ENCODE data around the gene PDZRN3.
A peak's percentile ranks its signal among the peaks of the same experiment; 100 is the strongest.

PDZRN3 gene

DNA sequence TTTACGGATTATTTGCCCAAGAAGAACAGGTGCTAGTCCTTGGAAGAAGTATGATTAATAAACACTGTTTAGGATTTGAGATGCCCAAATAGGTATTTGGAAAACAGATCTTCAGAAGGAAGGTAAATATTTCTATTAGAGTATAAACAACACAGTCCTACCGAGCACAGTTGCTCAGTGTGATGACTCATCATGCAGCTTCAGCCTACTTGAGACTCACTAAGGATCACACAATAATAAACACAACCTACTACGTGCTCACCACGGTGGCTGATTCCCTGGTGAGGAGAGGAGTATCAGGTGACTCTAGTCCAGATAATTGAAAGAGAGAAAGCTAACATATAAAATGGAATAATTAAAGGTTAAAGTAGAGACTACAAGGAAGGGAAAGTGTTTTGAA is 72.0 kb downstream of the PDZRN3 start:
- DNase-seq, result peak; percentile 12

DNA sequence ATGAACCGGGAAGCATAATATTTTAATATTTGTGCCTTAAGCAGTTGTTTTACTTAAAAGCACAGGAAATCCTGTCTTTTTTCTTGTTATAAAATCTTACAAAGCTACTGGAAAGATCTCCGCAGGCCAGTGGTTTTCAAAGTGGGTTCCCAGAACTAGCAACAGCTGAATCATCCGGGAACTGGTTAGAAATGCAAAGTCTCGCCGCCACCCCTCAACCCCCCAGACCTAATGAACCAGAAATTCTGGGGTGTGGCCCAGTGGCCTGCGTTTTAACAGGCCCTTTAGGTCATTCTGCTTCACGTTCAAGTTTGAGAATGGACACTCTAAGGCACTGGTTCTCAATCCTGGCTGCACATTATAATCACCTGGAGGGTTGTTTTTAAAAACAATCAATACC is 74.7 kb downstream of the PDZRN3 start:
- no peak for DNase-seq

DNA sequence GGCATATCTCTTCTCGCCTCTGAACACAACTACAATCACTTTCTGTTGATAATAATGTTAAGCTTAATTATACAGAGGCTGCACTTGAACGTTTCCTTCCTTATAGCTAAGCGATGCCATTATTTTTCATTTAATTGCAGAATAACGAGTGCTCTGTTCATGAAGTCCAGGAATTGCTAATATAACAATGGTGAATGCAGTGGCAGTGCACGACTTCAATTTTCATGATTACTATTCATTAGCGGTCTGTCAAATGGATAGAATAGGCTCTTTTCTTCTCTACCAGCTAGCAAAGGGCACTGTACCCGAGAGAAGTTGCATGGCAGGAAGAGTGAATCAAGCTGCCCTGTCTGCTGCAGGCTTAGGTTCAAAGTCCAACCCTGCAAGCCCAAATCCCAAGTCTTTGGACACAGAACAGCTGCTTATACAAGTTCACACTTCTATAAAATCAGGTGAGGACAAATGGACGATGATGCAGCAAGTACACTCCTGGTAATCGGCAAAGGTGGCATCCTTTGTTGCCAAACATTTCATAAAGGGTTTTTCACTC is 75.6 kb downstream of the PDZRN3 start:
- no peak for DNase-seq

GRCh38 chr3:73548436-73548835 is 76.3 kb downstream of the PDZRN3 start:
- DNase-seq, result no peak

DNA sequence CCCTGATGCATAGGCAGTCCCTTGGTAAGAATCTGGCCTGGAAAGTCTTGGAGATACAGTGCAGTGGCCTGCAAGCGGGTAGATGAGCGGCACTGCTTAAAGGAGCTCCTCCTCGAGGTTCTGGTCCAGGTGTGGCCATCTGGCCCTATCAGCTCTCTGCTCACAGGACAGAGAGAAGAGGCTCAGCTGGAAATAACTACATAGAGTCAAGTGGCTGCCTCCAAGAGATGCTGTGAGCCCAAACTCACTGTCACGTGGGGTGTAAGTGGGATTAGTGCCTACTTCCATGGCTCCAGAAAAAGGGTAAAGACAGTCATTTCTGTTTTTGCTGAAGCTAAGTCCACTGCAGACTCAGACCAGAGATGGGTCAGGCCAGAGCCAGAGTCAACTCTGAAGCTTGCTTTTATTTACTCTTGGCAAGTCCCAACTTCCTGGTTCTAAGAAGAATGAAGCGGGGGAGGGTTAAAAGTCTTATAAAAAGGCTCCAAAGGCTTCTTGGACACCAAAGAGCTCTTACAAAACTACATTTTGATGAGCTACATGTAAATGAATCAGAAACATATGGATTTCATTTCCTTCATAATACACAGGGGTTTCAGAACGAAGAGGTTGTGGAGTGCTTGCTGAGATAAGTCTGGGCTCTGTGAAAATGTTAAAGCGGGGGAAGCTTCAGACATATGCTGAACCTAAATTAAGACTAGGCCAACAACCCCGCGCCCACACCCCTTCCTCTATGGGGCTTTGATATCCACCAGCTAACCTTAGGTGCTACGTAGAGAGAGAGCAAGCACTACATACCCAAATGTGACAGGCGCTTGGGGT is 77.1 kb downstream of the PDZRN3 start:
- peak; percentile 77 for DNase-seq

DNA sequence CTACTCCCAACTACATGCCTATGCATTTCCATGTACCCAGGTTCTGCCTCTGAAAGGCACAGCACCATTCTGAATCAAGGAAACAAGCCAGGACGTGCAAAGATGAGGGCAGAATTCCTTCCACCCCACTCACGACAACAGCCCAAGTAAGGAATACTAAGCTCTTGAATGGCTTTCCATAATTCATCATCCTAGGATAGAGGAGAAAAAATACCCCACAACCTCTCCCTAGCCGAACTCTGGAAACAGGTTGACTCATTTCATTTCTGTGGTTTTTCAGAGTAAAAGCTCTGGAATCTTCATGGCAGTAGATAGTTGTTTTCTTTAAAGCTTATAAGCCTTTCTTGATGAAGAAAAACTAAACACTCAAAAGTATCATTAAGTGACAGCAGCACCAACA is 77.8 kb downstream of the PDZRN3 start:
- peak; percentile 75 for DNase-seq

DNA sequence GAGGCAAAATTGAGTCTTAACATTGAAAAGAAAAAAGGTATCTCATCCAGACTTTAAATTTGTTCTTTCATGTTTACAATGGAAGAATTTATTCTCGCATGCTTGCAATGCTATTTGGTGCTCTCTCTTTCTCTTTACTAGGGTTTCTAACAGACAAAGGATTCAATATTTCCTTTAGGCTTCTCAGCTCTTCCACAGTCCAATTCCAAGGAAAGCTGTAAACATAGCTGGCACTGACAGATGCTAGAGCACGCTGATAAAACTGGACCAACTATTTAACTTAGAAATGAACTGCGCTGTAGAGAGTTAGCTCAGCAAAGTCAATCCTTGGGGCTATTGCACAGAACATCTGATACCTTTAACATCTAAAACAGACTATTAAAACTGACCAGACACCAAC is 81.3 kb downstream of the PDZRN3 start:
- no peak for DNase-seq

DNA sequence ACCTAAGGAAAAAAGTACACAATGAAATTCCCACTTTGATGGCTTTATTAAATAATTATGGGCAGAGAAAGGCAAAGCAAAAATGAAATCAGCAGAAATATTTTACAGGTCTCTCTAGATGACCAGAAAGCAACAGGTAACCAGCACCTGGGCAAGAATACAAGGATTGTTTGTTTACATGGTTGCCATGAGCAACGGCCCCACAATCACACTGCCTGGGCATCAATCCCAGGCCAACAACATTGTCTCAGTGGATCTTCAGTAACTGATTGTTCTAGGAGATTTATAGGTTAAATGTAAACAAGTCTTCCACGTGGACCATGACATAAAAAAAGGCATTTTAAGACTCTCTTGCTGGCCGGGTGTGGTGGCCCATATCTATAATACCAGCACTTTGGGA is 82.6 kb downstream of the PDZRN3 start:
- DNase-seq, result no peak

DNA sequence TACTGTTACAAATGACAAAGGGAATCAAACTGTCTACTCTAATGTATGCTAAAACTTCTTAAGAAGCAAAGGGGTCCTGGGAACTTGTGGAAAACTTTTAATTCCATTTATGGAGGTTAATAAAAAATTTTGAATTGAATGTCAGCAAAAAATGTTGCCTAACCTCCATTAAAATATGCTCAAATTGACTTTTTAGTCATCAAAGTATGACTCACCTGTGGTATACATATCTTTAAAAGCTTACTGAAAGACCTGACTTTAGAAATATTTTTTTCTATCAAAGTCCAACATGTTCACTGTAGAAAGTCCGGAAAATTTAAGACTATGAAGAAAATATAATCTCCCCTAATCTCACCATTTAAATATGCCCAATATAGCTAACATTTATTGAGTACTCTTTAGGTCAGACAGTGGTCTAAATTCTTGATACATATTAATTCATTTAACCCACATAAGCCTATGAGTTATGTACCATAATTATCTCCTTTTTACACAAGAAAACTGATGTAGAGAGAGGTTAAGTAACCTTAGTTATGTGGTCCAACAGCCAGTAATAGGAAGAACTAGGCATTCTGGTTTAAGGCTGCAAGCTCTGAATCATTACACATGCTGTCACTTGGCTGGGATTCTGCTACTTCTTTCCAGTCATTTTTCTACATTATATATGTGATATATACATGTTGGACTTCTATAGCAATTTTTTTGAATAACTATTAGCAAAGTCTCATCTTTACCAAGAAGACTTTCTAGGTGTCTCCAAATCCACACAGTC is 83.6 kb downstream of the PDZRN3 start:
- DNase-seq, result no peak

DNA sequence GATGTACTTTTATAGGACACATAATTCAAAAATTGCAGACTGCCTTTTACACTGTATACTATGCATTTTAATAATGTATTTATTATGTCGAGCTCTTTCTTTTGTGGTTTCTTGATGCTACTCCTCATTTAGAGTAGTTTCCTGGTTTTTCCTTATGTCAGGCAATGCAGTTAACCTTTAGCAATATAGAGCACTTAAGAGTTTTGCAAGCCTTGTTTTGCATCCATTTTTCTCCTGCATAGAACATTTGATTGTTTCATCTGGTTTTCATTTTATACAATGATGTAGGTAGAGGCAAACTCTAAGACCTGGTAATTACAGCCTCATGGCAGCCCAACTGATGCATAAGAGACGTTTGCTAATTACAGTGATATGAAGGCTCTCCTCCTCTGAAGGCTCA is 86.3 kb downstream of the PDZRN3 start:
- DNase-seq, result no peak

DNA sequence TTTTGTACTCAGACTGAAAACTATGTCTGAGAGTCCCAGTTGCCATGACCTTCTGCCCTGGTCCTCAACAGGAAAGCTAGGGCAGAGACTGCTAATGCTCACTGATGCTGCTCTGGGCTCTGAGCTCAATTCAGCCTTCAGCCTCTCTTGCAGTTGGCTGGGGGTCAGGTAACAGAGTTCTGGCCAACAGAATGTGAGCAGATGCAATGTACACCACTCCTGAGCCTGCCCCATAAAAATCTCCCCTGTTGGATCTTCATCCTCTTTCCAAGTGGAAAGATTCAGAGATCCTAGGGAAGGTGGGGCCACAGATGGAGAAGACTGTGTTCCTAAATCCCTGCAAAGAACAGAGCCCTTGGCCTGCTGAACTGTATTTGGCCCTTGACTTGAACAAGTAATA is 87.8 kb downstream of the PDZRN3 start:
- DNase-seq, result no peak

GRCh38 chr3:73536336-73536895 is 88.3 kb downstream of the PDZRN3 start:
- no peak for DNase-seq

DNA sequence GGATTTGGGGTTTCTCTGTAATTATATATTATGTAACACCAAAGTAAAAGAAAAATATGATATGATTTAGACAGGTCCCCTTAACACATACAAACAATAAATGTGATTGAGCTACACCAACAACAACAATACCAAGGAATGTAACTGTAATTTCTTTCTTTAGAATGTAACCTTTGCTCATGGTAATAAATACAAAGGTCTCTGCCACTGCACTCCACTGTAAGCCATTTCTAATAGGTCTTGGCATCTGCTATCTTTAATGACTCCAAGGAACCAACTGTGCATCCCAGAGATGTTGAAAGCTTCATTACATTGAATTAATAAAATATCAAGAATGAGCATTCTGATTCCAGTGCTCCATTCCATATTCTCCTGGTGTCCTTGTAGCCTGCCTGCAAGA is 88.8 kb downstream of the PDZRN3 start:
- DNase-seq, result no peak

DNA sequence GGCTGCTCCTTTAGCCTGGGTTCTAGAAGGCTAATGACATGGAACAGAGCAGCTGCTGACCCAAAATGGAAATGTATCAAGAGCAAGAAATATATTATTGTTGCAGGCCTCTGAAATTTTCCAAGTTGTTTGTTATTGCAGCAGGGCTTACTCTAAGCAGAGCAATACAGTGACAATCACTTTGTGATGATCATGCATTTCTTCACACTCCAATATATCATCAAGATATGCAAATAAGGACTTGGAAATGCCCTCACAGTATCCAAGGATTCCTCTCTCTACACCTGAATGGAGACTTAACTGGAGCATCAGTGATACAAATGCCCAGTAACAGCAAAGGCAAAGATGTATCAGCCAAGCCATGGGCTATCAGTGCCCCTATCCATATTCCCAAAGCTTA is 89.6 kb downstream of the PDZRN3 start:
- no peak for DNase-seq

DNA sequence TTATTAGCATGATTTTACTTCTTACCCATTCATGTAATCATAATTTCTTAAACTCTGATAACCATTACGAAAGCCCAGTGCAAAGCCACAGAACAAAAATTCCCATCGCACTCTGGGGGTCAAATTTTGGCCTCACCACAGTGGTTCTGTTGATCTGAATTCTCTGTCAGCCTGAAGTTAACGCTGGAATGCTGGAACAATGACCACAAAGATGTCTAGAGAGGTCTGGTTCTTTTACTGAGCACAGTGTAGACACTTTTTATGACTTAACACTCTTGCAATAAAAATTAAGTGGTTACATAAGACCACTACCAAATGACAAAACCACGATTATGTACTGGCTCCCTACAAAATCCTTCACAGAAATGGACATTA is 94.7 kb downstream of the PDZRN3 start:
- no peak for DNase-seq

- no peak for DNase-seq
Measured at GRCh38 chr3:73529308-73530021, 95.3 kb downstream of the PDZRN3 start.

GRCh38 chr3:73525591-73525990 is 99.2 kb downstream of the PDZRN3 start:
- DNase-seq, result no peak

DNA sequence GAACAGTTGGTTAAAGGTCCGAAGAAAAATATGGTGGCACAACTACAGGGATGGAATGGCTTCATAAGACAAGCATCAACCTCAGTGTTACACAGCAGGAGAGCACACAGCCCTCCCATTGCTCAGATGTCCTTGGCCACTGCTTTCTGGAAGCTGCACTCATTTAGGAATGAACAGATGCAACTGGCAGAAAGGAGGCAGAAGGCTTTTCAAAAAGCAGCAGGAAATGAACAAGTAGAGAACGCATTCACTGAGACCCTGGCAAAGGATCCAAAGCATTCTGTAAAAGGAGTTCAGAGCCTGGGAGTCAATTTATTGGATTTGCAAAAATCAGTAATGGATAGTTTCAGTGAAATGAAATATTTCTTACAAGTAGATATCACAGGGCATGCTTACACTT is 101.1 kb downstream of the PDZRN3 start:
- DNase-seq, result no peak

DNA sequence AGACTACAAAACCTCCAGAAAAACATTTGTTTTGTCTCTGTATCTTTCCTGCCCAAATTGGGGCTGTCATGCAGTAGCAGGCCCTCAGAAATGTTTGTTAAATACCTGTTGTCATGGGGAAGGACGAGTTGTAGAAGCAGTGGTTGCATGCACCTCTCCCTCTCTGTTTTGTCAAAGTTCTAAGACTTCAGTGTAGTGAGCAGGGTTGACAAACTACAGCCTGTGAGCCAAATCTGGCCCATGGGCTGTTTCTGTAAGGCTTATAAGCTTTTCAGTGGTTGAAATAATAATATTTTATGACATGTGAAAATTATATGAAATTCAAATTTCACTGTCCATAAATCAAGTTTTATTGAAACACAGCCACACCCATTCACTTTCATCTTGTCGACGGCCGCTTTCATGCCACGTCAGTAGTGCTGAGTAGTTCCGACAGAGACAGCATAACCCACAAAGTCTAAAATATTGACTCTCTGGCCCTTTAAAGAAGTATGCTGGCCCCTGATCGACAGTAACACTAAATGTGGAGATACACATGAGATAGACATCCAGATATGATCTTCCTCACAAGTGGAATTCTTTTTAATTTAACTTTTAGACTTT is 102.9 kb downstream of the PDZRN3 start:
- DNase-seq, result no peak

- no peak for DNase-seq
Measured at GRCh38 chr3:73520931-73521461, 103.7 kb downstream of the PDZRN3 start.

- DNase-seq, result no peak
Measured at GRCh38 chr3:73516631-73517030, 108.1 kb downstream of the PDZRN3 start.

- DNase-seq, result no peak
Measured at GRCh38 chr3:73513260-73513659, 111.5 kb downstream of the PDZRN3 start.
